ENCODE data around the gene FASLG. TPM values are rescaled to one million over a fixed set of nuclear protein-coding genes. Genes with fewer than 3 reads are reported as not detected.

Gene FASLG
- total RNA-seq, 4 donors from 2014 or later: 0.68 to 2.2 TPM; not detected in 2

- Histone ChIP-seq H3K4me1 (no peaks in the 10 kb centered on the region), H3K4me3 (no peak overlapping the region), H3K27ac (no peak overlapping the region), H3K9me3 (no peaks in the 10 kb centered on the region), H3K27me3 (no peaks in the 10 kb centered on the region), H3K36me3 (no peaks in the 10 kb centered on the region)
- WGBS, 2 donors (ENCODE audit: low coverage in 1 of 2): 88% methylated on average over 1 of the region's 1 CpG; no CpG with 5 or more reads in 1 of the 2 donors
- intact Hi-C loops (cut with DNase I; ENCODE audit: low total_unique reads) (no loop called here), in situ Hi-C loops (cut with MboI; ENCODE audit: low pct_ligation_motif_present in 1 of 4, low pct_unique_long_range_greater_than_20kb in 1 of 4, low sequenced_read_pairs in 3 of 4) (no loop called here)
- no peak for DNase-seq
- TF ChIP-seq EP300 (IDR thresholded peaks at IDR 0.05; ENCODE audit: low read depth): no peak
- TF ChIP-seq POLR2AphosphoS5 (IDR thresholded peaks at IDR 0.05): no peak
- TF ChIP-seq CTCF (IDR thresholded peaks at IDR 0.05): no peak
- no peak for TF ChIP-seq POLR2A (IDR thresholded peaks at IDR 0.05)
These were observed 12.2 kb upstream of the FASLG start for GRCh38 chr1:172646653-172647052.

- intact Hi-C loops (cut with DNase I; ENCODE audit: low total_unique reads) (no loop called here), in situ Hi-C loops (cut with MboI; ENCODE audit: low pct_ligation_motif_present in 1 of 4, low pct_unique_long_range_greater_than_20kb in 1 of 4, low sequenced_read_pairs in 3 of 4) (no loop called here)
- H3K4me3 ChIP-seq: no peak overlapping the region
- DNase-seq: no peak
- WGBS, 2 donors (ENCODE audit: low coverage in 1 of 2): 0 to 63% methylated on average over 1 to 8 of the region's 8 CpGs
- no peak for TF ChIP-seq CTCF (IDR thresholded peaks at IDR 0.05)
- no peak for TF ChIP-seq EP300 (IDR thresholded peaks at IDR 0.05; ENCODE audit: low read depth)
- no peak for TF ChIP-seq POLR2A (IDR thresholded peaks at IDR 0.05)
- TF ChIP-seq POLR2AphosphoS5 (IDR thresholded peaks at IDR 0.05): no peak
- no peaks in the 10 kb centered on the region for H3K9me3 ChIP-seq
- H3K27ac ChIP-seq: no peak overlapping the region
- no peaks in the 10 kb centered on the region for H3K4me1 ChIP-seq
- H3K36me3 ChIP-seq: no peaks in the 10 kb centered on the region
- H3K27me3 ChIP-seq: no peaks in the 10 kb centered on the region
These were observed 11.8 kb upstream of the FASLG start for GRCh38 chr1:172647110-172647564.

GRCh38 chr1:172647987-172648386 is 10.9 kb upstream of the FASLG start:
- Histone ChIP-seq H3K4me3 (no peak overlapping the region), H3K36me3 (no peaks in the 10 kb centered on the region), H3K27me3 (no peaks in the 10 kb centered on the region), H3K27ac (no peak overlapping the region), H3K9me3 (no peaks in the 10 kb centered on the region), H3K4me1 (no peaks in the 10 kb centered on the region)
- WGBS, 2 donors (ENCODE audit: low coverage in 1 of 2): 91 to 93% methylated on average over 4 of the region's 4 CpGs
- intact Hi-C loops (cut with DNase I; ENCODE audit: low total_unique reads): no loop called here
- in situ Hi-C loops (cut with MboI; ENCODE audit: low pct_ligation_motif_present in 1 of 4, low pct_unique_long_range_greater_than_20kb in 1 of 4, low sequenced_read_pairs in 3 of 4): no loop called here
- no peak for TF ChIP-seq POLR2A (IDR thresholded peaks at IDR 0.05)
- no peak for TF ChIP-seq EP300 (IDR thresholded peaks at IDR 0.05; ENCODE audit: low read depth)
- no peak for TF ChIP-seq CTCF (IDR thresholded peaks at IDR 0.05)
- no peak for TF ChIP-seq POLR2AphosphoS5 (IDR thresholded peaks at IDR 0.05)
- no peak for DNase-seq

- Histone ChIP-seq H3K36me3 (no peaks in the 10 kb centered on the region), H3K4me3 (no peak overlapping the region), H3K9me3 (no peaks in the 10 kb centered on the region), H3K27ac (no peak overlapping the region), H3K27me3 (no peaks in the 10 kb centered on the region), H3K4me1 (no peaks in the 10 kb centered on the region)
- in situ Hi-C loops (cut with MboI; ENCODE audit: low pct_ligation_motif_present in 1 of 4, low pct_unique_long_range_greater_than_20kb in 1 of 4, low sequenced_read_pairs in 3 of 4): no loop called here
- intact Hi-C loops (cut with DNase I; ENCODE audit: low total_unique reads): no loop called here
- no peak for DNase-seq
- TF ChIP-seq EP300 (IDR thresholded peaks at IDR 0.05; ENCODE audit: low read depth) (no peak), POLR2A (IDR thresholded peaks at IDR 0.05) (no peak), CTCF (IDR thresholded peaks at IDR 0.05) (no peak), POLR2AphosphoS5 (IDR thresholded peaks at IDR 0.05) (no peak)
- 88 to 96% methylated on average over 2 of the region's 2 CpGs for WGBS, 2 donors (ENCODE audit: low coverage in 1 of 2)
These were observed 8.3 kb upstream of the FASLG start for GRCh38 chr1:172650474-172651193.
